GM19043 (cell line): ENCODE data around the gene GAGE12J.
"Not testable (repeated sequence)": the region's sequence is repeated elsewhere in the genome, so short reads cannot be mapped to it uniquely, and the experiment has no call there.

Experiments
- ATAC-seq: cut with Tn5 transposase; IDR thresholded peaks from one replicate; pipeline ENCODE4 v1.9.1; 2021; ENCODE audit warnings: low read depth; ENCODE audit not compliant: unreplicated experiment

GAGE12J gene

DNA sequence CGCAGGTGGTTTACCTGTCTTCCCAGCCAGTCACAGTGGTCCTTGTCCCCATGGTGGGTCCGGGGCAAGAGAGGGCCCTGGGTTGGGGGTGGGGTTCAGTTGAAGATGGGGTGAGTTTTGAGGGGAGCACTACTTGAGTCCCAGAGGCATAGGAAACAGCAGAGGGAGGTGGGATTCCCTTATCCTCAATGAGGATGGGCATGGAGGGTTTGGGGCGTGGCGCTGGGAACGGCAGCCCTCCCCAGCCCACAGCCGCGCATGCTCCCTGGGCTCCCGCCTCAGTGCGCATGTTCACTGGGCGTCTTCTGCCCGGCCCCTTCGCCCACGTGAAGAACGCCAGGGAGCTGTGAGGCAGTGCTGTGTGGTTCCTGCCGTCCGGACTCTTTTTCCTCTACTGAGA lies at the start of gene GAGE12J:
Gene GAGE12J, plus strand, starts transcription at position 301 of the 400 bp plus-strand sequence. CDS start 1,157 bp downstream, outside the sequence.
- ATAC-seq: not testable (repeated sequence)

- no peak for ATAC-seq
These were observed 49.4 kb upstream of the GAGE12J start for GRCh38 chrX:49272421-49272820.

GRCh38 chrX:49273181-49273727 lies 48.6 kb upstream of the GAGE12J start:
- ATAC-seq: no peak

DNA sequence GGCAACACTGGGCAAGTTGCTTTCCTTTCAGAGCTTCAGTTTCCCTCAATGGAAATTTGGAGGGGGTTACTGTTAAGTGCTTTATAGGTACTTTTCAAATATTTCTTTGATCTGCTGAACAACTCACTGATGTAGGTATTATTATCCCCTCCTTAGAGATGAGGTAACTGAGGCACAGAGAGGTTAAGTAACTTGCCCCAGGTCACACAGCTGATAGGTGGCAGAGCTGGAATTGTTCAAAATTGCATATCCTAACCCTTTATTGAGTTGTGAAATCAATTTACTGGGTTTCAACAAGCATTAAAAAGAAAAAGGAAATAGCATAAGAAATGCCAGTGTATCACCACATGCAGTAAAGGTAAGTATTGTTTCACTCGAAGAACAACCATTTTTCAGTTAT lies 45.6 kb upstream of the GAGE12J start:
- ATAC-seq: no peak

GRCh38 chrX:49276671-49277534 lies 44.9 kb upstream of the GAGE12J start:
- no peak for ATAC-seq

GRCh38 chrX:49277535-49277830 lies 44.4 kb upstream of the GAGE12J start:
- ATAC-seq: no peak

- ATAC-seq: no peak
These were observed 43.8 kb upstream of the GAGE12J start for GRCh38 chrX:49278081-49278480.

DNA sequence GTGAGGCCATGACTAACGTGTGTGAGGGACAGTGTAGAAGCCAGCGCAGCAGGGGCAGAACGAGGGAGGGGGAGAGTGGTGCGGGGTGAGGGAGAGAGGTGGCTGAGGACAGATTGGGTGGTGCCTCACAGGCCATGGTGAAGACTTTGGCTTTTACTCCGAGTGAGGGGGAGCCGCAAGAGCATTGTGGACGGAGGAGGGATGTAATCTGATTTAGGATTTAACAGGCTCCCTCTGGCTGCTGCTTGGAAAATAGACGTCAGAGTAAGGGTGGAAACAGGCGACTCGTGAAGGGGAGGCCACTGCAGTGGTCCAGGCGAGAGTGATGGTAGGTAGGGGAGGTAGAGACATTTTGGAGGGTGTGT lies 39.2 kb upstream of the GAGE12J start:
- no peak for ATAC-seq

GRCh38 chrX:49284212-49284611 lies 37.6 kb upstream of the GAGE12J start:
- no peak for ATAC-seq

DNA sequence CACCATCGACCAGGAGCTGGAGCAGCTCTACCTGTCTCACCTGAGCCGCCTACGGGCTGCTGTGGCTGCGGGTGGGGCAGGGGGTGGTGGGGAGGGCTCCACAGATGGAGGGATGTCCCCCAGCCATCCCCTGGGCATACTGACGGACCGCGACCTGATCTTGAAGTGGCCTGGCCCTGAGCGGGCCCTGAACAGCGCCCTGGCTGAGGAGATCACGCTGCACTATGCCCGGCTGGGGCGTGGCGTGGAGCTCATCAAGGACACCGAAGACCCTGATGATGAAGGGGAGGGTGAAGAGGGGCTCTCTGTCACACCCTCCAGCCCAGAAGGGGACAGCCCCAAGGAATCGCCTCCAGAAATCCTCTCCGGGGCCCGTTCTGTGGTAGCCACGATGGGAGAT lies 35.7 kb upstream of the GAGE12J start:
- no peak for ATAC-seq

DNA sequence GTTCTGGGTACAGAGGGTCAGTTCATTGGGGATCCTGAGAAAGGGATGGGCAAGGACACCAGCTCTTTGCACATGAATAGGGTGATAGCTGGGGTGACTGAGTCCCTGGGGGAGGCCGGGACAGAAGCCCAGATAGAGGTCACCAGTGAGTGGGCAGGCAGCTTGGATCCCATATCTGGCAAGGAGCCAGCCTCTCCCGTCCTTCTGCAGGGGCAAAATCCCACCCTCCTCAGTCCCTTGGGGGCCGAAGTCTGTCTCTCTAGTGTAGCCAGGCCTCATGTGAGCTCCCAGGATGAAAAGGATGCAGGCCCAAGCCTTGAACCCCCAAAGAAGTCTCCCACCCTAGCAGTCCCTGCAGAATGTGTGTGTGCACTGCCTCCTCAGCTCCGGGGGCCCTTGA lies 35.3 kb upstream of the GAGE12J start:
- ATAC-seq: no peak

GRCh38 chrX:49287665-49288064 lies 34.2 kb upstream of the GAGE12J start:
- ATAC-seq: no peak

DNA sequence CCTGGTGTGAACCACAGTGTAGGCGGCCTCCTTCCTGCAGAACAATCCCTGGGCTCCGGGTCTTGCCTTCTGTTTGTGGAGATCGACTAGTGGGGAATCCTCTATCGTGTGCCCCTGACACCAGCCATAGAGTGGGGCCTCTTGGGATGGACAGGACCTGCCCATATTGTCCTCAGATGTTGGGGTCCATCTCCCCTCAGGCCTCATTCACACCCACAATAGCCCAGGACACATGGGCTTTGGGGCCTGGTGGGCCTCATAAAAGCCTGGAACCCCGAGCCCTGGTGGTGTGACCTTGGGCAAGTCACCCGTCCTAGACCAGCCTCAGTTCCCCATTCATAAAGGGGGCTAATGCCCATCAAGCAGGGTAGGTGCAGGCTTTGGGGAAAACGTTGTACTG lies 31.6 kb upstream of the GAGE12J start:
- ATAC-seq: no peak

- ATAC-seq: peak; percentile 63
These were observed 30.1 kb upstream of the GAGE12J start for GRCh38 chrX:49291615-49292337.

- ATAC-seq: no peak
These were observed 29.2 kb upstream of the GAGE12J start for GRCh38 chrX:49292400-49293362.

DNA sequence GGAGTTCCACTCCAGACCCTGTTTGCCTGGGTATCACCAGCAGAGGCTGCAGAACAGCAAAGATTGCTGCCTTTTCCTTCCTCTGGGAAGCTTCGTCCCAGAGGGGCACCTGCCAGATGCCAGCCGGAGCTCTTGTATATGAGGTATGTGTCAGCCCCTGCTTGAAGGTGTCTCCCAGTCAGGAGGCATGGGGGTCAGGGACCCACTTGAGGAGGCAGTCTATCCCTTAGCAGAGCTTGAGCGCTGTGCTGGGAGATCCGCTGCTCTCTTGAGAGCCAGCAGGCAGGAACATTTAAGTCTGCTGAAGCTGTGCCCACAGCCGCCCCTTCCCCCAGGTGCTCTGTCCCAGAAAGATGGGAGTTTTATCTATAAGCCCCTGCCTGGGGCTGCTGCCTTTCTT lies 22.5 kb upstream of the GAGE12J start:
- ATAC-seq: not testable (repeated sequence)

- no peak for ATAC-seq
These were observed 21.1 kb upstream of the GAGE12J start for GRCh38 chrX:49300703-49301102.

- no peak for ATAC-seq
These were observed 18.5 kb upstream of the GAGE12J start, which contains the start of gene GAGE10 for GRCh38 chrX:49303346-49303745. Gene GAGE10, plus strand, starts transcription at chrX:49303646. Its CDS starts 1,214 bp downstream, at chrX:49304860.

DNA sequence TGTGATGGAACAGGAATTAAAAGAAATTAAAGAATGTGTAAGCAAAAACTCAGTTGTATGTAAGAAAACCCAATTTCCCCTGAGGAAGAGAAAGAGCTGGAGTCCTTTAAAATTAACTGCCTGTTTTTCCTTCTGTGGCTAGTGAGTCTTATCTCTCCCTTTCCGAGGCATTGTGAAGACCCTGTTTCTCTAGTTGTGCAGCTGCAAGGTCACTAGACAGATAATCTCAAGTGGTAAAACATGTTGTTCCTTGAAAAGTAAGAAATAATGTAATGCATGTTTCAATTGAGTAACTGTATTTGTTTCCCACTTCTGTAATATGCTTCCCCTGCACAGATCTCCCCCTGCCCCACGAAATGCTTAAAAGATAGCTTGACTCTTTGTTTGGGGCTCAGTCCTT lies 14.1 kb upstream of the GAGE12J start:
- ATAC-seq: not testable (repeated sequence)

GRCh38 chrX:49308604-49309269 lies 13.1 kb upstream of the GAGE12J start:
- no peak for ATAC-seq
